GM21381 (cell line): ENCODE measurements around the gene RAVER1.
"Not testable (repeated sequence)": the region's sequence is repeated elsewhere in the genome, so short reads cannot be mapped to it uniquely, and the experiment has no call there.

Source experiments
- ATAC-seq: cut with Tn5 transposase; IDR thresholded peaks from one replicate; pipeline ENCODE4 v1.9.1; 2021; ENCODE audit warnings: mild to moderate bottlenecking, moderate library complexity; ENCODE audit not compliant: unreplicated experiment

RAVER1 gene

DNA sequence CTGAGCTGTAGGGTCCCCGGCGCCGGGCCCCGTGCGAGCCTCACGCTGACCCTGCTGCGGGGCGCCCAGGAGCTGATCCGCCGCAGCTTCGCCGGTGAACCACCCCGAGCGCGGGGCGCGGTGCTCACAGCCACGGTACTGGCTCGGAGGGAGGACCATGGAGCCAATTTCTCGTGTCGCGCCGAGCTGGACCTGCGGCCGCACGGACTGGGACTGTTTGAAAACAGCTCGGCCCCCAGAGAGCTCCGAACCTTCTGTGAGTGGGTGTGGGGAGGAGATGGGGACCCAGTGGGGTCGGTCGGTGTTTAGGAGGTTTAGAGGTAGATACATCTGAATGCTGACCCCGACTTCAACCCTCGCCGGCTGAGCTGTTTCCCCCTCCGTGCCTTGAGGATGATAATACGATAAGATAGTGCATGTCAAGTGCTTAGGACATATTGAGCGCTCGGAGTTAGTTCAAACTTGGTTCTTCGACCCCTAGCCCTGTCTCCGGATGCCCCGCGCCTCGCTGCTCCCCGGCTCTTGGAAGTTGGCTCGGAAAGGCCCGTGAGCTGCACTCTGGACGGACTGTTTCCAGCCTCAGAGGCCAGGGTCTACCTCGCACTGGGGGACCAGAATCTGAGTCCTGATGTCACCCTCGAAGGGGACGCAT lies 41.6 kb downstream of the RAVER1 start:
- ATAC-seq = no peak

DNA sequence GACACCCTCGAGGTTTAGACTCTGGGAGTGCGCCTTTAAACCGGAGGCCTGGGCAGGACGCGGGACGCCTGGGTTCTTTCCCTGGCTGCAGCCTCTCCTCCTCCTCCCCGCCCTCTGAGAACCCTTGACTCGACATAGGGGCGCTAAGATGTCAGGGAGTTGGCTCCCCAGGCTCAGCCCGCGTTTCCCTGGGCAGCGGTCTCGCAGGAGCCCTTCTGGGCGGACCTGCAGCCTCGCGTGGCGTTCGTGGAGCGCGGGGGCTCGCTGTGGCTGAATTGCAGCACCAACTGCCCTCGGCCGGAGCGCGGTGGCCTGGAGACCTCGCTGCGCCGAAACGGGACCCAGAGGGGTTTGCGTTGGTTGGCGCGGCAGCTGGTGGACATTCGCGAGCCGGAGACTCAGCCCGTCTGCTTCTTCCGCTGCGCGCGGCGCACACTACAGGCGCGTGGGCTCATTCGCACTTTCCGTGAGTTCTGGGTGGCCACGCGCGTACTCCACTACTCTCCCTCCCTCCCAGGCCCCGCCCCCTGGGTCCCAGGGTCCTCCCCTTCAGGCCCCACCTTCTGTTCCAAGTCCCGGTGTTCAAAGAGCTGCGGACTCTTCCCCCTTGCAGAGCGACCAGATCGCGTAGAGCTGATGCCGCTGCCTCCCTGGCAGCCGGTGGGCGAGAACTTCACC lies 42.3 kb downstream of the RAVER1 start:
- no peak for ATAC-seq

DNA sequence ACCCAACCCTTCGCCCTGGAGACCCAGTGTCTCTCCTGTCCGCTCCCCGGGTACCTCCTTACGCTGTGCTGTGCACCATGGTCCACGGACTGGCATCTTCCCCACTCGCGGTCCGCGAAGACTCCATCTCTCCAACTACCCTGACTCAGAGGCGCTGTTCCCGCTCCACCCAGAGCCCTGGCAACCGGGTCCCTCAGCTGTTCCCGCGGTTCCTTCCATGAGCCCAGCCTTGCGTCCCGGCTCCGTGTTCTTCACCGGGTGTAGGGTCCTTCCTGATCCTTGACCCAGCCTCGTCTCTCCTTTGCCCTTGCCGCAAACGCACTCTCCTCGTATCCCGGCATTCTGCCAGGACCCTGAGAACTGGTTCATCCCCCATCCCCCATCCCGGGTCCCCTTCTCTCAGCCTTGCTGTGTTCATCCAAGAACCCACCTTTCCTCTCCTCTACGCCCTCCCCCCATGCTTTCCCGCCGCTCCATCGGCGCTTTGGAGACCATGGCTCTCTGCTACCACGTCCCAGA lies 42.9 kb downstream of the RAVER1 start:
- no peak for ATAC-seq

DNA sequence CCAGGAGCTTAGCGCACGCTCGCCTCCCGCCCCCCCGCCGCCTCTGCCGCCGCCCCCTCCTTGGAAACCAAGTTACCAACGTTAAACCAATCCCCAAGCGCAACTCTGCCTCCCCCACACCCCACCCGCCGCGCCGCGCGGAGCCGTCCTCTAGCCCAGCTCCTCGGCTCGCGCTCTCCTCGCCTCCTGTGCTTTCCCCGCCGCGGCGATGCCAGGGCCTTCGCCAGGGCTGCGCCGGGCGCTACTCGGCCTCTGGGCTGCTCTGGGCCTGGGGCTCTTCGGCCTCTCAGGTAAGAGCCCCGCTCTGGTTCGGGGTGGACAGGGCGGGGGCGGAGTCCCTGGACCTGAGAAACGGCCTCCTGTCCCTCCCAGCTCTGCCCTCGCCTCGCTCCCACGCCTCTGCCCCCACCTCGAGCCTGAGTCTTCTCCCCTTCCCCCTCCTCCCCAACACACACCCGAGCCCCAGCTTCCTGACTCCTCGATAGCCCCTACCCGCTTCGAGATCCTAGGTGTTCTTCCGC lies 43.4 kb downstream of the RAVER1 start, which contains the start of gene ICAM5:
Gene ICAM5, plus strand, starts transcription at position 117 of the 521 bp plus-strand sequence. Its CDS starts 92 bp downstream, at position 209.
- no peak for ATAC-seq

DNA sequence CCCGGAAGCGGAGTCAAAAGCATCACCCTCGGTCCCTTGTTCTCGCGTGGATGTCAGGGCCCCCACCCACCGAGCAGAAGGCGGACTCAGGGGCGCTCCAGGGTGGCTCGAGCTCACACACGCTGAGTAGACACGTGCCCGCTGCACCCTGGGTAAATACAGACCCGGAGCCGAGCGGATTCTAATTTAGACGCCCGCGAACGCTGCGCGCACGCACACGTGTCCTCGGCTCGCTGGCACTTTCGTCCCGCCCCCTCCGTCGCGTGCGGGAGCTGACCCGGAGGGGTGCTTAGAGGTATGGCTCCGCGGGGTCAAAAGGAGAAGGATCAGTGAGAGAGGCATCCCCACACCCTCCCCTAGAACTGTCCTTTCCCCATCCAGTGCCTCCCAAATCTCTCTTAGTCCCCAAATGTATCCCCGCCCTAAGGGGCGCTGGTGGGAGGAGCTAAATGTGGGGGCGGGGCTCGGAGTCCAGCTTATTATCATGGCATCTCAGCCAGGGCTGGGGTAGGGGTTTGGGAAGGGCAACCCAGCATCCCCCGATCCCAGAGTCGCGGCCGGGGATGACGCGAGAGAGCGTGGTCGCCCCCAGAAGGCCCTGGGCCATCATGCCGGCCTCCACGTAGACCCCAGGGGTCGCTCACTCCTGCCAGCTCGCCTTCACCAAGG lies 44.0 kb downstream of the RAVER1 start:
- no peak for ATAC-seq

DNA sequence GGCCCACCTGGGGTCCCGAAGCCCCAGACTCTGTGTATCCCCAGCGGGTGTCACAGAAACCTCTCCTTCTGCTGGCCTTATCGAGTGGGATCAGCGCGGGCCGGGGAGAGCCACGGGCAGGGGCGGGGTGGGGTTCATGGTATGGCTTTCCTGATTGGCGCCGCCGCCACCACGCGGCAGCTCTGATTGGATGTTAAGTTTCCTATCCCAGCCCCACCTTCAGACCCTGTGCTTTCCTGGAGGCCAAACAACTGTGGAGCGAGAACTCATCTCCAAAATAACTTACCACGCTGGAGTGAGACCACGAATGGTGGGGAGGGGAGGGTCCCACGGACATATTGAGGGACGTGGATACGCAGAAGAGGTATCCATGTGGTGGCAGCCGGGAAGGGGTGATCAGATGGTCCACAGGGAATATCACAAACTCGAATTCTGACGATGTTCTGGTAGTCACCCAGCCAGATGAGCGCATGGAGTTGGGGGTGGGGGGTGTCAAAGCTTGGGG lies 44.6 kb downstream of the RAVER1 start:
- ATAC-seq = no peak

DNA sequence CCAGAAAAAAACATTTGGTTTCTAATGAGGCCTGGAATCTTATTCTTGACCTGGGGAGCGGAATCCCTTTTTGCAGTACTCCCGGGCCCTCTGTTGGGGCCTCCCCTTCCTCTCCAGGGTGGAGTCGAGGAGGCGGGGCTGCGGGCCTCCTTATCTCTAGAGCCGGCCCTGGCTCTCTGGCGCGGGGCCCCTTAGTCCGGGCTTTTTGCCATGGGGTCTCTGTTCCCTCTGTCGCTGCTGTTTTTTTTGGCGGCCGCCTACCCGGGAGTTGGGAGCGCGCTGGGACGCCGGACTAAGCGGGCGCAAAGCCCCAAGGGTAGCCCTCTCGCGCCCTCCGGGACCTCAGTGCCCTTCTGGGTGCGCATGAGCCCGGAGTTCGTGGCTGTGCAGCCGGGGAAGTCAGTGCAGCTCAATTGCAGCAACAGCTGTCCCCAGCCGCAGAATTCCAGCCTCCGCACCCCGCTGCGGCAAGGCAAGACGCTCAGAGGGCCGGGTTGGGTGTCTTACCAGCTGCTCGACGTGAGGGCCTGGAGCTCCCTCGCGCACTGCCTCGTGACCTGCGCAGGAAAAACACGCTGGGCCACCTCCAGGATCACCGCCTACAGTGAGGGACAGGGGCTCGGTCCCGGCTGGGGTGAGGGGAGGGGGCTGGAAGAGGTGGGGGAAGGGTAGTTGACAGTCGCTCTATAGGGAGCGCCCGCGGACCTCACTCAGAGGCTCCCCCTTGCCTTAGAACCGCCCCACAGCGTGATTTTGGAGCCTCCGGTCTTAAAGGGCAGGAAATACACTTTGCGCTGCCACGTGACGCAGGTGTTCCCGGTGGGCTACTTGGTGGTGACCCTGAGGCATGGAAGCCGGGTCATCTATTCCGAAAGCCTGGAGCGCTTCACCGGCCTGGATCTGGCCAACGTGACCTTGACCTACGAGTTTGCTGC lies 46.3 kb downstream of the RAVER1 start, which contains the start of gene ICAM4:
Gene ICAM4, plus strand, starts transcription at position 153 of the 935 bp plus-strand sequence. Its CDS starts 58 bp downstream, at position 211.
- ATAC-seq = no peak

DNA sequence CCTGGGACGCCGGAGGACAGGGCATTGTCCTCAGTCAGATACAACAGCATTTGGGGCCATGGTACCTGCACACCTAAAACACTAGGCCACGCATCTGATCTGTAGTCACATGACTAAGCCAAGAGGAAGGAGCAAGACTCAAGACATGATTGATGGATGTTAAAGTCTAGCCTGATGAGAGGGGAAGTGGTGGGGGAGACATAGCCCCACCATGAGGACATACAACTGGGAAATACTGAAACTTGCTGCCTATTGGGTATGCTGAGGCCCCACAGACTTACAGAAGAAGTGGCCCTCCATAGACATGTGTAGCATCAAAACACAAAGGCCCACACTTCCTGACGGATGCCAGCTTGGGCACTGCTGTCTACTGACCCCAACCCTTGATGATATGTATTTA lies 47.9 kb downstream of the RAVER1 start:
- no peak for ATAC-seq

DNA sequence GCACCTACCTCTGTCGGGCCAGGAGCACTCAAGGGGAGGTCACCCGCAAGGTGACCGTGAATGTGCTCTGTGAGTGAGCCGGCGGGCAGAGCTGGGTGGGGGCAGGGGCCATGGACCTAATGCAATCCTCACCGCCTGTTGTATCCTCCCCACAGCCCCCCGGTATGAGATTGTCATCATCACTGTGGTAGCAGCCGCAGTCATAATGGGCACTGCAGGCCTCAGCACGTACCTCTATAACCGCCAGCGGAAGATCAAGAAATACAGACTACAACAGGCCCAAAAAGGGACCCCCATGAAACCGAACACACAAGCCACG lies 48.4 kb downstream of the RAVER1 start:
- no peak for ATAC-seq

DNA sequence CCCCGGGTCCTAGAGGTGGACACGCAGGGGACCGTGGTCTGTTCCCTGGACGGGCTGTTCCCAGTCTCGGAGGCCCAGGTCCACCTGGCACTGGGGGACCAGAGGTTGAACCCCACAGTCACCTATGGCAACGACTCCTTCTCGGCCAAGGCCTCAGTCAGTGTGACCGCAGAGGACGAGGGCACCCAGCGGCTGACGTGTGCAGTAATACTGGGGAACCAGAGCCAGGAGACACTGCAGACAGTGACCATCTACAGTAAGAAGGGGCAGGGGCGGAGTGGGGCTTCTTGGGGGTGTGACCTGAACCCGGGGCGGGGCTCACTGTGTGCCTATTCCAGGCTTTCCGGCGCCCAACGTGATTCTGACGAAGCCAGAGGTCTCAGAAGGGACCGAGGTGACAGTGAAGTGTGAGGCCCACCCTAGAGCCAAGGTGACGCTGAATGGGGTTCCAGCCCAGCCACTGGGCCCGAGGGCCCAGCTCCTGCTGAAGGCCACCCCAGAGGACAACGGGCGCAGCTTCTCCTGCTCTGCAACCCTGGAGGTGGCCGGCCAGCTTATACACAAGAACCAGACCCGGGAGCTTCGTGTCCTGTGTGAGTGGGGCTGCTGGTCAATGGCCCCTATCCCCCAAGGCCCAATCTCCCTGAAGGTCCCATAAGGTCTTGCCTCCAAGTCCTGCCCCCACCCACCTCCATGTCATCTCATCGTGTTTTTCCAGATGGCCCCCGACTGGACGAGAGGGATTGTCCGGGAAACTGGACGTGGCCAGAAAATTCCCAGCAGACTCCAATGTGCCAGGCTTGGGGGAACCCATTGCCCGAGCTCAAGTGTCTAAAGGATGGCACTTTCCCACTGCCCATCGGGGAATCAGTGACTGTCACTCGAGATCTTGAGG lies 49.0 kb downstream of the RAVER1 start:
- no peak for ATAC-seq

DNA sequence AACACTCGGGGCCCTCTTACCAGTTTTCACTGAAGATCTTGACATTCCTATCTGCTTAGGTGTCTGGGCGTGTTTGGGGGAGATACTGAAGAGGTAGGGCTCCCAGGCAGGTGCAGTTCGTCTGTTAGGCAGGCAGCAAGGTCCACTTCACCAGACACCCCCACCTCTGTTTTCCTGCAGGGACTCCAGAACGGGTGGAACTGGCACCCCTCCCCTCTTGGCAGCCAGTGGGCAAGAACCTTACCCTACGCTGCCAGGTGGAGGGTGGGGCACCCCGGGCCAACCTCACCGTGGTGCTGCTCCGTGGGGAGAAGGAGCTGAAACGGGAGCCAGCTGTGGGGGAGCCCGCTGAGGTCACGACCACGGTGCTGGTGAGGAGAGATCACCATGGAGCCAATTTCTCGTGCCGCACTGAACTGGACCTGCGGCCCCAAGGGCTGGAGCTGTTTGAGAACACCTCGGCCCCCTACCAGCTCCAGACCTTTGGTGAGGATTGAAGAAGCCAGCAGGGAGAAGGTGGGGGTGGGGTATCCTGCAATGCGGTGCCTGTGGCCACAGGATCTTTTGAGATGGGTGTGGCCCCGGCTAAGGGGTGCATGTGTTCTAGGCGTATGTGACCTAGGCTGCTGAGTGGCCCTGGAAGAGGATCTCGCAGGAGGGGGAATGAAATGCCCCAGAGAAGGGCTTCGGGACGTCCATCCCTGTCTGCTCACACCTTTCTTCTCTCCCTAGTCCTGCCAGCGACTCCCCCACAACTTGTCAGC lies 49.8 kb downstream of the RAVER1 start:
- ATAC-seq = no peak

DNA sequence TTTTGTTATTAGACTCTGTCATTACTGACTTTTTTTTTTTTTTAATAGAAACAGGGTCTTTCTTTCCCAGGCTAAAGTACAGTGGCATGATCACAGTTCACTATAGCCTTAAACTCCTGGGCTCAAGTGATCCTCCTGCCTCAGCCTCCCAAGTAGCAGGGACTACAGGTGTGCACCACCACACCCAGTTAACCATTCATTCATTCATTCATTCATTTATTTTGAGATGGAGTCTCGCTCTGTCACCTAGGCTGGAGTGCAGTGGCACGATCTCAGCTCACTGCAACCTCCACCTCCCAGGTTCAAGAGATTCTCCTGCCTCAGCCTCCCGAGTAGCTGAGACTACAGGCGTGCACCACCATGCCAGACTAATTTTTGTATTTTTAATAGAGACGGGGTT lies 51.3 kb downstream of the RAVER1 start:
- not testable (repeated sequence) for ATAC-seq

DNA sequence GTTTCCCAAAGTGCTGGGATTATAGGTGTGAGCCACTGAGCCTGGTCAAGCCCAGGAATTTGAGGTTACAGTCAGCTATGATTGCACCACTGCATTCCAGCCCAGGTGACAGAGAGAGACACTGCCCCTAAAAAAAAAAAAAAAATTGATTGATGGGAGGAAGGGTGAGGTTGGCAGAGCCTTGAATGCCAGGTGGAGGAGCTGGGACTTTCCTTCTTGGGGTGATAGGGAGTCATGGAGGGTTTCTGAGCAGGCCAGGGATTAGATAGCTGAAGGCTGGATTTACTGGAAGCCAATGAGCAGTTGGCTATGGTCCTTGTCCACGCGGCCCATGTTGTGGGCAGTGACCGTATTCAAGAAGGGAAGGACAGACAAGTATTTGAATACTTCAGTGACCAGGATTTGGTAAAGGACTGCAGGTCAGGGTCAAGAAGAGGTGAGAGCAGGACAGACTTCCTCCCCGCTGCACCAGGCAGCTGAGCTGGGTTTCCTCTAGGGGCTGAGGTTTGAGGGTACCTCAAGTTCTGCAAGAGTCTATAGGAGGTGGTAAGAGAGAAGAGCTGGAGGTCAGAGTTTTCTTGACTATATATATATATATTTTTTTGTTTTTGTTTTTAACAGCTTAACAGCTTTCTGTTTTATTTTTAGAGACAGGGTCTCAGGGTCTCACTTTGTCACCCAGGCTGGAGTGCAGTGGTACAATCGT lies 53.4 kb downstream of the RAVER1 start:
- no peak for ATAC-seq

DNA sequence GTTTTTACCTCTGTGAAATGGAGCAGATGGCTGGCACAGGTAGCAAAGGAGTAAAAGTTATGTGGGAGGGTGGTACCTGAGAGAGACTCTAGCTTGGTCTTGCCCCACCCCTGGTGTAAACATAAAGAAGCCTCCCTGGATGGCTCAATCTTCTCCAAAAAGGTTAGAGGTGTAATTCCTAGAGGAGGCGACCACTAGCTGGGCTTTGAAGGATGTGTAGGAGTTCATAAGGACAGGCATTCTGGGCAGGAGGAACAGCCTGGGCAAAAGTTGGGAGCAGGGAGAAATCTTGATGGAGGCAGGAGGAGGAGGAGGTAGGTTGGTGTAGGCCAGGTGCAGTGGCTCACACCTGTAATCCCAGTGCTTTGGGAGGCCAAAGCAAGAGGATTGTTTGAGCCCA lies 54.4 kb downstream of the RAVER1 start:
- no peak for ATAC-seq

DNA sequence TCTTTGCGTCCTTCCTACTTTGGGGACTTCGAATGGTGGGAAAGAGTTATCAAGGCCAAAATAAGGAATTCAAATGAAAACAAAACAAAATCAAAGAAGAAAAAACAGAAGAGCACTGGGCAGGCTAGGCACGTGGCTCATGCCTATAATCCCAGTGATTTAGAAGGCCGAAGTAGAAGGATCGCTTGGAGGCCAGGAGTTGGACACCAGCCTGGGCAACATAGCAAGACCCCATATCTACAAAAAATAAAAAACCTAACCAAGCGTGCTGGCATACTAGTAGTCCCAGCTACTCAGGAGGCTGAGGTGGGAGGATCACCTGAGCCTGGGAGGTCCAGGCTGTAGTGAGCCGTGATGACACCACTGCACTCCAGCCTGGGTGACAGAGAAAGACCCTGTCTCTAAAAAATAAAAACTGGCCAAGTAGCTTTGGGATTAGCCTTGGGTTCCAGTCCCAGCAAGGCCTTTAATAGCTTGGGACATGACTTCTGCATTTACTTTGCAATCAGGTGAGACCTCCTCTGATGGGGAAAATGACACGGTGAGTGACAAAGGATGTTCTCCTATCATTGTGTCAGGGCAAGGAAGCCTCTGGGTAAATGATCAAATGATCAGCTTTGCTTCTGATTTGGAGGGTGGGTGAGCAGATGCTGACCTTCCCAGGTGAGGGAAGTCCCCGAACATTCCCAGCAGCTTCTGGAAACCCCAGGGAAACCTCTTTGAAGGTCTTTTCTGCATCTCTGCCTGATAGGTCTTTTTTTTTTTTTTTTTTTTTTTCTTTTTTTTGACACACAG lies 55.3 kb downstream of the RAVER1 start:
- no peak for ATAC-seq

DNA sequence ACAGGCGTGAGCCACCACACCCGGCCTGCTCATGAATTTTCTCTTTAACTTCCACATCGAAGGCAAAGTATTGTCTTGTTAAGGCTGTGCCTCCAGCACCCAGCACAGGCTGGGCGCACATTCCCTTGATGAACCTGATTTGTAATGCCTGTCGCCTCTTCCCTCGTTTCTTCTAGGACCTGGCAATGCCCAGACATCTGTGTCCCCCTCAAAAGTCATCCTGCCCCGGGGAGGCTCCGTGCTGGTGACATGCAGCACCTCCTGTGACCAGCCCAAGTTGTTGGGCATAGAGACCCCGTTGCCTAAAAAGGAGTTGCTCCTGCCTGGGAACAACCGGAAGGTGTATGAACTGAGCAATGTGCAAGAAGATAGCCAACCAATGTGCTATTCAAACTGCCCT lies 58.7 kb downstream of the RAVER1 start:
- ATAC-seq = no peak

DNA sequence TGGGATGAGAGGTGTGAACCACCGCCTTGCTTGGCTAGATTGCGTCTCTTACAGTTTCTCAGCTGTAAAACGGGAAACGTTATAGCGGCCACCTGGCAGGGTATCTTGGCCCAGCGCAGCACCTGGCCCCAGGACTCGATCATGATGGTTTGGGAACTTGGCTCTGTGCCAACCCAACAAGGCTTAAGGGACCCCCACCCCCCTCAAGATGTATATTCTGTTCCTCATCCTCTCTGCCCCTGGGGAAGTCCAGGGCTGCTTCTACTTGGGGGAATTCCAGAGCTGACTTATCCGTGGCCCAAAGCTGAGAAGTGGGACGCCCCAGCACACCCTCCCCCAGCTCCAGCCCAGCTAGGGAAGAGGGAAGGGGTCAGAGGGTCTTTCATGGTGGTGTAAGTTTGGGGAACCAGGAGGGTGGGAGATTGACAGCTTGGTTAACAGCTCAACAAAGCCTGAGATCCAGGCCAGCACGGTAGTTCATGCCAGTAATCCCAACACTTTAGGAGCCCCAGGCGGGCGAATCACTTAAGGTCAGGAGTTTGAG lies 61.7 kb downstream of the RAVER1 start:
- ATAC-seq = peak; percentile 21
